Coronary artery (tissue), 2 donors: ENCODE data around the gene NOM1.

Experiments used
- DNase-seq: peaks from one replicate; pipeline ENCODE4 v3.0.0-alpha.2; 2017; ENCODE audit warnings: low spot score
- H3K27ac ChIP-seq, 2 donors: fragments of 200-600 bp; sonication (generic); one replicate each; pipeline ENCODE4 v1.5.1; 2016 to 2019
- H3K4me3 ChIP-seq: fragments of 200-600 bp; sonication (generic); 2 replicates; pipeline ENCODE4 v1.5.1; 2016; ENCODE audit warnings: mild to moderate bottlenecking, moderate library complexity
- CTCF ChIP-seq: fragments of 200-600 bp; sonication (generic); IDR thresholded peaks from one replicate; pipeline ENCODE4 v1.5.1; 2019; ENCODE audit warnings: antibody characterized with exemption

NOM1 gene

DNA sequence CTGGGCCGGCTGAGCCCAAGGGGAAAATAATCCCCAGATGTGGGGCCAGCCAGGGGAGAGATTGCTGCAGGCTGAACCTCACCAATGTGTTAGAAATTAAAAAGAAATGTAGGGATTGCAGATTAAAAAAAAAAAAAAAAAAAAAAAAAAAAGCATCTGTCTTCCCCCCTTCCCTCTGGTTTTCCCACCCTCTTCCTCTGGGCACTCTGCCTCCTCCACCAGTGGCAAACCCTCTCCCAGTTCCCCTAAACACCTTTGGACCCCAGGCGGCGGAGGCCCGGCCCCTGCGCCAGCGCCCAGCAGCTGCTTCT, 53.9 kb downstream of the NOM1 start:
- TF ChIP-seq CTCF = no peak
- no peak for DNase-seq
- no peak overlapping the region for H3K4me3 ChIP-seq
- H3K27ac ChIP-seq = no peak overlapping the region

DNA sequence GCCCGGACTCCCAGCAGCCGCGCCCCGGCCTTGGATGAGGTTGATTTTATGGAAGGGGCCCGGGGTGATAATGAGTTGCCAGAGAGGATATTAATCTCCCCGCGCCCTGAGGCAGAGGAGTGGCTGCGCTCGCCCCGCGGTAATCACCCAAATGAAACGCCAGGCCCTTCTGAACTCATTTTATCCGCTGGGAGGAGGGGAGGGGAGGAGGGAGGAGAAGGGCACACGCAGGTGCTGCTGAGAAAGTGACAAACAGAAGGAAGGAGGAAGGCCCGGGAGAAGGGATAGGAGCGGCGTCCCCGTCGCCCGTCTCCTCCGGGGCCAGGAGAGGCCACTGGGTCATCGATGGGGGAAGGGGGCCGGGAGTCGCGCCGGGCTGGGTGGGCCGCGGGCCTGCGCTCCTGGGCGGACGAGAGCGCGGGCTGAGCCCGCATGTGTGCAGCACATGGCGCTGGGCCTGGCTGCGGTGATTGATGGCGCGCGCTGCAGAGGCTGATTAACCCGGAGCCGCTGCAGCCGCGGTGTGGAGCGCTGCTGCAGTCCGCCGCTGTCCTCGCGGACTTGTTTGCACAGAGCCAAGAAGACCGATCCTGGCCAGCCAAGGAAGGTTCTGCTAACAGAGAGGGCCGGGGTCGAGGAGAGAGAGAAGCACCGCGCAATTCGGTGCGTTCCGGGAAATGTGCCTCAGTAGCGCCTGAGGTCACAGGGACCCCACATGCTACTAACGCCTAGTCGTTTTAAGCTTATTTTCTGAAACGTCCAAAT, 54.4 kb downstream of the NOM1 start:
- H3K4me3 ChIP-seq = peak overlapping the region; percentile 35
- H3K27ac ChIP-seq = no peak overlapping the region
- TF ChIP-seq CTCF = no peak
- peak; percentile 50 for DNase-seq

GRCh38 chr7:157004521-157005455, 55.3 kb downstream of the NOM1 start:
- H3K27ac ChIP-seq = no peak overlapping the region
- peak overlapping the region; percentile 27 for H3K4me3 ChIP-seq
- DNase-seq = peak; percentile 28
- no peak for TF ChIP-seq CTCF

DNA sequence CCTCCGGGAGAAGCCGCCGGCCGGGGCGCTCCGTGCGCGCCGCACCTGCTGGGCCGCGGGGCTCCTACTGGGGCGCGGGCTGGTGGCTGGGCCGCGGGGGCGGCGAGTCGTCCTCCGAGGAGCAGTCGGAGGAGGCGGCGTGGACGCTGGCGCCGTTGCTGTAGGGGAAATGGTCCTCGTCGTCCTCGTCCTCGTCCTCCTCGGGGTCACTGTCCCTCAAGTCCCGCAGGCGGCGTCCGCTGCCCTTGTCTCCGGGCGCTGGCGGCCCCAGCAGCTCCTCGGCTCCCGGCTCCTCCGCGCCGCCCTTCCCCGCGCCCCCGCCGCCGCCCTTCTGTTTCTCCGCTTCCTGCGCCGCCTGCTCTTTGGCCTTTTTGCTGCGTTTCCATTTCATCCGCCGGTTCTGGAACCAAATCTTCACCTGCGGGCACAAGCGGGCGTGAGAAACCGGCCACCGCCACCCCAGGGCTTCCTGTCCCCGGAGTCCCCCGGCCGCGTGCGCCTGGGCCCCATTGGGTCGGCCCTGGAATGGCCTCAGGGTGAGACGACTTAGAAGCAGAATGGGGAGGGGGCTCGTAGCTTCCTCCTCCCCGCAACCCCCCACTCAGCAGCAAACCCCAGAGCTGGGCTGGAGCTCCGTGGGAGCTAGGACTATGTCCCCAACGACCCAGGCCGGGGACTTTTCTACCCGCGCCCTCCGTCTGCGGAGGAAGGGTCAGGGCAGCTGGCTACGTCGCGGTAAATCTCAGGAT, 56.1 kb downstream of the NOM1 start:
- Histone ChIP-seq H3K4me3 (peak overlapping the region; percentile 27), H3K27ac (no peak overlapping the region)
- TF ChIP-seq CTCF = no peak
- peak; percentile 55 for DNase-seq

DNA sequence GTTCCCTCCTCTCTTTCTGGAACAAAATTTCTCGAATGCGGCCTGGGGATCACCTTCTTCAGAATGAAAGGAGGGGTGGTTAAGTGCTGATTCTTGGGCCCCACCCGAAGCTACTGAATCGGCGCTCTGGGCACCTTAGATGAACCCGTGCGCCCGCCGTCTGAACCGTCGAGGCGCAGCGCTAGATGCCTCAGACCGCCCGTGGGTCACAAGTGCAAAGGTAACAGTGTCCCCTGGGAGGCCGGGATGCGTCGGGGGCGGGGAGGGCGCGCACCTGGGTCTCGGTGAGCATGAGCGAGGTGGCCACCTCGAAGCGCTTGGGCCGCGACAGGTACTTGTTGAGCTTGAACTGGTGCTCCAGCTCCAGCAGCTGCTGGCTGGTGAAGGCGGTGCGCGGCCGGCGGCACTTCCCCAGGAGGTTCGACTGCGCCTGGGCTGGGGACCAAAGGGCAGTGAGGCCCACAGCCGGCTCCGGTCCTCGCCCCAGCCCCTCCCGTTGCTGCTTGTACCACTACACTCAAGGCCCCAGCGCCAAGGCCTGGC, 56.8 kb downstream of the NOM1 start:
- no peak for TF ChIP-seq CTCF
- DNase-seq = peak; percentile 71
- Histone ChIP-seq H3K4me3 (no peak overlapping the region), H3K27ac (no peak overlapping the region)

- TF ChIP-seq CTCF = no peak
- no peak overlapping the region for H3K27ac ChIP-seq
- peak; percentile 7 for DNase-seq
- no peak overlapping the region for H3K4me3 ChIP-seq
These were observed 57.4 kb downstream of the NOM1 start for GRCh38 chr7:157006829-157007469.
